ENCODE measurements around the gene TSHR. TPM values are rescaled to one million over a fixed set of nuclear protein-coding genes. Genes with fewer than 3 reads are reported as not detected.

TSHR gene
- total and polyA plus RNA-seq, 2 of the 4 experiments (the other 2 are of a cell fraction): not detected

GRCh38 chr14:81138429-81138828 is 183.0 kb downstream of the TSHR start:
- no peak for DNase-seq
- no peak for ATAC-seq (ENCODE audit: low read depth)
- CTCF ChIA-PET: no interaction called here
- Histone ChIP-seq H3K18ac (ENCODE audit: low read depth, low read length) (no peak overlapping the region), H2AFZ (replicated peaks; ENCODE audit: low read length, poor library complexity) (no peak overlapping the region), H4K91ac (ENCODE audit: insufficient read depth, low read depth, low read length) (no peak overlapping the region), H2BK5ac (ENCODE audit: low read depth, low read length, poor library complexity, severe bottlenecking) (no peak overlapping the region), H4K5ac (ENCODE audit: low read depth, low read length) (no peak overlapping the region), H3K23ac (ENCODE audit: low read depth, low read length) (no peak overlapping the region), H2BK120ac (ENCODE audit: low read depth, low read length) (no peak overlapping the region), H4K20me1 (ENCODE audit: insufficient read depth, low read length) (no peaks in the 10 kb centered on the region), H3K9me1 (ENCODE audit: insufficient read depth, low read length) (no peaks in the 10 kb centered on the region), H3K4me3 (ENCODE audit: insufficient read depth, low read depth, low read length) (no peak overlapping the region), H3K14ac (replicated peaks; ENCODE audit: low read depth, low read length) (no peak overlapping the region), H3K4ac (ENCODE audit: low read depth, low read length) (no peak overlapping the region), H3K9ac (ENCODE audit: low read depth, low read length) (no peak overlapping the region), H3K27me3 (ENCODE audit: control insufficient read depth, insufficient read depth, low read length) (no peaks in the 10 kb centered on the region), H3K36me3 (ENCODE audit: control insufficient read depth, insufficient read depth, low read length) (no peaks in the 10 kb centered on the region), H2AK9ac (replicated peaks; ENCODE audit: low read depth, low read length, poor library complexity) (no peak overlapping the region), H3K27ac (ENCODE audit: insufficient read depth, low read length) (no peak overlapping the region), H3K79me1 (ENCODE audit: low read depth in 1 of 2, low read length in 2 of 2) (no peaks in the 10 kb centered on the region), H3K4me2 (ENCODE audit: low read depth, low read length) (no peak overlapping the region), H4K8ac (ENCODE audit: low read depth in 2 of 2, low read length in 2 of 2) (no peak overlapping the region), H3K56ac (ENCODE audit: extremely low read depth, insufficient read depth, low read length) (no peak overlapping the region), H3K9me3 (ENCODE audit: control insufficient read depth, insufficient read depth, low read length) (no peaks in the 10 kb centered on the region), H2BK20ac (ENCODE audit: low read depth, low read length) (no peak overlapping the region), H2BK15ac (ENCODE audit: low read depth, low read length) (no peak overlapping the region), H2AK5ac (ENCODE audit: low read depth, low read length) (no peak overlapping the region), H3K4me1 (ENCODE audit: control insufficient read depth, insufficient read depth, low read length) (no peaks in the 10 kb centered on the region)
- TF ChIP-seq BHLHE40 (IDR thresholded peaks at IDR 0.05; ENCODE audit: low read depth, low read length) (no peak), MAFK (IDR thresholded peaks at IDR 0.05; ENCODE audit: low read depth, low read length) (no peak), FOS (IDR thresholded peaks at IDR 0.05; ENCODE audit: low read depth, low read length) (no peak), CTCF (conservative IDR thresholded peaks at IDR 0.05; ENCODE audit: low read depth, low read length) (no peak), RCOR1 (IDR thresholded peaks at IDR 0.05; ENCODE audit: insufficient replicate concordance, low read length) (no peak), CEBPB (IDR thresholded peaks at IDR 0.05; ENCODE audit: low read depth, low read length) (no peak), ELK1 (IDR thresholded peaks at IDR 0.05; ENCODE audit: borderline replicate concordance, low read depth, low read length) (no peak), RAD21 (IDR thresholded peaks at IDR 0.05; ENCODE audit: low read length) (no peak), POLR2A (IDR thresholded peaks at IDR 0.05; ENCODE audit: low read depth, low read length) (no peak), CHD1 (IDR thresholded peaks at IDR 0.05; ENCODE audit: low read depth, low read length) (no peak), NFE2L2 (IDR thresholded peaks at IDR 0.05; ENCODE audit: low read depth, low read length) (no peak), MXI1 (IDR thresholded peaks at IDR 0.05; ENCODE audit: borderline replicate concordance, low read depth, low read length) (no peak), MAZ (IDR thresholded peaks at IDR 0.05; ENCODE audit: borderline replicate concordance, low read depth, low read length) (no peak), USF2 (IDR thresholded peaks at IDR 0.05; ENCODE audit: low read depth, low read length) (no peak), RFX5 (IDR thresholded peaks at IDR 0.05; ENCODE audit: low read depth, low read length) (no peak), SMC3 (IDR thresholded peaks at IDR 0.05; ENCODE audit: low read depth, low read length) (no peak)
- intact Hi-C loops (cut with micrococcal nuclease): no loop called here
- in situ Hi-C loops (cut with MboI; ENCODE audit: low sequenced_read_pairs): no loop called here
- POLR2A ChIA-PET (ENCODE audit: unreplicated experiment): no interaction called here
- no TSS peak for BruUV-seq (replicated peaks)
- WGBS, 2 experiments (ENCODE audit: extremely low coverage in 2 of 2, insufficient read length in 1 of 2): no CpG with 5 or more reads among the region's 6 CpGs
- dilution Hi-C loops (cut with HindIII; ENCODE audit: low sequenced_read_pairs, unreplicated experiment): no loop called here
